ENCODE results near the gene ZNF334.

DNA sequence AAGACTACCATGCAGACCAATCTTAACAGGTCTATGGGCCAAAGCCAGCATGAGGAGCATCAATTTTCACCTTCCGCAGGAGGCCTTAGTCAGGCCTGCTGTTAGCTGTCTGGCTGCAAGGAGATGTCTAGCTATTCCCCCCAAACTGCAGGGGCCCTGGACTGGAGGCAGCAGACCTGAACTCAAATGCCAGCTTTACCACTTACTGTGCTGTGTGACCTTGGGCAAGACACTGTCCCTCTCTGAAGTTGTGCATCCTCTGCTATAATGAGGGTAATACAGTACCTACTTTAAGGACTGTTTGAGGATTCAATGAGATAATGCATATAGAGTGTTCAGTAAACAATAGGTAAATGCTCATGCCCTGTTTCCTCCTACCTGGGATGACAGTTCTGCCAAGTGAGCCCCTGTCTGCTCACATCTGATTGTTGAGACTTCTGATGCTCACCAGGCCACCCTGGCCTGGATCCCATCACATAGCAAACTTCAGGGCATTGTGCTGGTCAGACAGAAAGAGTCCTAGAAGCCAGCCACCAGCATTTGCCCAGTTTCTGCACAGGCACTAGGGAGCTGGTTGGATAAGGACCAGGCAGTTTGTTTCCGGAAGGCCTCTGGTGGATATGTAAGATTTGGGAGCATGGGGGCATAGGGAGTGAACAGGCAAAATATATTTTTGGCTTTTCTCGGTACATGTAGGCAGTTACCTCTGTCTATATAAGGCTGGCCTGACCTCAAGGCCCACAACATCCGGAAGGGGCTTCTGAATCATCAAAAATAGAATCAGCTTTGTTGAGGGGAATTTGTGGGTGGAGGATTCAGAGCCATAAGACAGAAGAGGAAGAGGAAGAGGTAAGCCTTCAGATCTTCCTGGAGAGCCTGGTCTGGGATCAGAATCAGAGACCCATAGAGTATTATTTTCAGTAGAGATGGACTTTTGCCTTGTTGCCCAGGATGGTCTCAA lies 39.4 kb upstream of the ZNF334 start:
- TF ChIP-seq, protein P1, sequence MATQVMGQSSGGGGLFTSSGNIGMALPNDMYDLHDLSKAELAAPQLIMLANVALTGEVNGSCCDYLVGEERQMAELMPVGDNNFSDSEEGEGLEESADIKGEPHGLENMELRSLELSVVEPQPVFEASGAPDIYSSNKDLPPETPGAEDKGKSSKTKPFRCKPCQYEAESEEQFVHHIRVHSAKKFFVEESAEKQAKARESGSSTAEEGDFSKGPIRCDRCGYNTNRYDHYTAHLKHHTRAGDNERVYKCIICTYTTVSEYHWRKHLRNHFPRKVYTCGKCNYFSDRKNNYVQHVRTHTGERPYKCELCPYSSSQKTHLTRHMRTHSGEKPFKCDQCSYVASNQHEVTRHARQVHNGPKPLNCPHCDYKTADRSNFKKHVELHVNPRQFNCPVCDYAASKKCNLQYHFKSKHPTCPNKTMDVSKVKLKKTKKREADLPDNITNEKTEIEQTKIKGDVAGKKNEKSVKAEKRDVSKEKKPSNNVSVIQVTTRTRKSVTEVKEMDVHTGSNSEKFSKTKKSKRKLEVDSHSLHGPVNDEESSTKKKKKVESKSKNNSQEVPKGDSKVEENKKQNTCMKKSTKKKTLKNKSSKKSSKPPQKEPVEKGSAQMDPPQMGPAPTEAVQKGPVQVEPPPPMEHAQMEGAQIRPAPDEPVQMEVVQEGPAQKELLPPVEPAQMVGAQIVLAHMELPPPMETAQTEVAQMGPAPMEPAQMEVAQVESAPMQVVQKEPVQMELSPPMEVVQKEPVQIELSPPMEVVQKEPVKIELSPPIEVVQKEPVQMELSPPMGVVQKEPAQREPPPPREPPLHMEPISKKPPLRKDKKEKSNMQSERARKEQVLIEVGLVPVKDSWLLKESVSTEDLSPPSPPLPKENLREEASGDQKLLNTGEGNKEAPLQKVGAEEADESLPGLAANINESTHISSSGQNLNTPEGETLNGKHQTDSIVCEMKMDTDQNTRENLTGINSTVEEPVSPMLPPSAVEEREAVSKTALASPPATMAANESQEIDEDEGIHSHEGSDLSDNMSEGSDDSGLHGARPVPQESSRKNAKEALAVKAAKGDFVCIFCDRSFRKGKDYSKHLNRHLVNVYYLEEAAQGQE (IDR thresholded peaks at IDR 0.05; ENCODE audit: insufficient read depth in 1 of 2, low read depth in 2 of 2, low read length in 2 of 2), result no peak
- TF ChIP-seq POLR2AphosphoS5 (IDR thresholded peaks at IDR 0.05; ENCODE audit: low read depth, low read length) (no peak), TAF1 (IDR thresholded peaks at IDR 0.05; ENCODE audit: borderline replicate concordance, insufficient read depth, low read length) (no peak)
